NCI-H1694 (cell line): ENCODE measurements around the gene NR1H3.
"Not testable (repeated sequence)": the region's sequence is repeated elsewhere in the genome, so short reads cannot be mapped to it uniquely, and the experiment has no call there.

Experiments
- DNase-seq: peaks from one replicate; lab custom pipeline; 2025; lab: John Stamatoyannopoulos, UW

NR1H3 gene

GRCh38 chr11:47306484-47306844, 48.7 kb downstream of the NR1H3 start:
- no peak for DNase-seq

GRCh38 chr11:47308050-47308823, 50.4 kb downstream of the NR1H3 start:
- no peak for DNase-seq

GRCh38 chr11:47314992-47315391, 57.2 kb downstream of the NR1H3 start:
- DNase-seq, result no peak

- not testable (repeated sequence) for DNase-seq
These were observed 58.7 kb downstream of the NR1H3 start for GRCh38 chr11:47316501-47316900.

GRCh38 chr11:47317064-47317828, 59.5 kb downstream of the NR1H3 start:
- DNase-seq, result no peak

GRCh38 chr11:47318166-47318565, 60.4 kb downstream of the NR1H3 start:
- no peak for DNase-seq
